CD4-positive, alpha-beta T cell treated with Interleukin-4 for 4 hours (primary cell): ENCODE data around the gene ICAM4.
"Not testable (repeated sequence)": the region's sequence is repeated elsewhere in the genome, so short reads cannot be mapped to it uniquely, and the experiment has no call there.

Experiments used
- DNase-seq: peaks from one replicate; pipeline ENCODE4 v3.0.0-alpha.2; 2020

Gene ICAM4

DNA sequence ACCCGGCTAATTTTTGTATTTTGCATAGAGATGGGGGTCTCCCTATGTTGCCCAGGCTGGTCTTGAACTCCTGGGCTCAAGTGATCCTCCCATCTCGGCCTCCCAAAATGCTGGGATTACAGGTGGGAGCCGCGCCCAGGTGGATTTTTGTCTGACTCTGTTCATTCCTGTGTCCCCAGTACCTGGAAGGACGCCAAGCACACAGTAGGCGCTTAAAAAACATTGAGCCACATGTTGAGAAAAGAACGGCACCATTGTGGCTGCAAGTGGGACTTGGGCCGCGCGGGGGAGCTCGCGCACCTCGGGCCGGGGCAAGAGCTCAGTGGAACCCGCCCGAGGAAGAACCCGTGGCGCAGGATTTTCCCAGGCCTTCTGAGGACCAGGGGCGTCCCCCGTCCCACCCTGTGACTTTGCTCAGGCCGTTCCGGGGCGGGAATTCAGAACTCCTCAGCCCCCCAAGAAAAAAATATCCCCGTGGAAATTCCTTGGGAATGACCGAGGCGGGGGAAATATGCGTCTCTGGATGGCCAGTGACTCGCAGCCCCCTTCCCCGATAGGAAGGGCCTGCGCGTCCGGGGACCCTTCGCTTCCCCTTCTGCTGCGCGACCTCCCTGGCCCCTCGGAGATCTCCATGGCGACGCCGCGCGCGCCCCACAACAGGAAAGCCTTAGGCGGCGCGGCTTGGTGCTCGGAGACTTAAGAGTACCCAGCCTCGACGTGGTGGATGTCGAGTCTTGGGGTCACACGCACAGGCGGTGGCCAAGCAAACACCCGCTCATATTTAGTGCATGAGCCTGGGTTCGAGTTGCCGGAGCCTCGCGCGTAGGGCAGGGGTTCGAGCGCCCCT is 17.2 kb upstream of the ICAM4 start:
- DNase-seq: peak; percentile 83

DNA sequence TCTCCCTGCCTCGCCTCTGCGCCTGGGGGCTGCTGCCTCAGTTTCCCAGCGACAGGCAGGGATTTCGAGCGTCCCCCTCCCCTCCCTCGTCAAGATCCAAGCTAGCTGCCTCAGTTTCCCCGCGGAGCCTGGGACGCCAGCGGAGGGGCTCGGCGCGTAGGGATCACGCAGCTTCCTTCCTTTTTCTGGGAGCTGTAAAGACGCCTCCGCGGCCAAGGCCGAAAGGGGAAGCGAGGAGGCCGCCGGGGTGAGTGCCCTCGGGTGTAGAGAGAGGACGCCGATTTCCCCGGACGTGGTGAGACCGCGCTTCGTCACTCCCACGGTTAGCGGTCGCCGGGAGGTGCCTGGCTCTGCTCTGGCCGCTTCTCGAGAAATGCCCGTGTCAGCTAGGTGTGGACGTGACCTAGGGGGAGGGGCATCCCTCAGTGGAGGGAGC is 16.6 kb upstream of the ICAM4 start:
- peak; percentile 81 for DNase-seq

DNA sequence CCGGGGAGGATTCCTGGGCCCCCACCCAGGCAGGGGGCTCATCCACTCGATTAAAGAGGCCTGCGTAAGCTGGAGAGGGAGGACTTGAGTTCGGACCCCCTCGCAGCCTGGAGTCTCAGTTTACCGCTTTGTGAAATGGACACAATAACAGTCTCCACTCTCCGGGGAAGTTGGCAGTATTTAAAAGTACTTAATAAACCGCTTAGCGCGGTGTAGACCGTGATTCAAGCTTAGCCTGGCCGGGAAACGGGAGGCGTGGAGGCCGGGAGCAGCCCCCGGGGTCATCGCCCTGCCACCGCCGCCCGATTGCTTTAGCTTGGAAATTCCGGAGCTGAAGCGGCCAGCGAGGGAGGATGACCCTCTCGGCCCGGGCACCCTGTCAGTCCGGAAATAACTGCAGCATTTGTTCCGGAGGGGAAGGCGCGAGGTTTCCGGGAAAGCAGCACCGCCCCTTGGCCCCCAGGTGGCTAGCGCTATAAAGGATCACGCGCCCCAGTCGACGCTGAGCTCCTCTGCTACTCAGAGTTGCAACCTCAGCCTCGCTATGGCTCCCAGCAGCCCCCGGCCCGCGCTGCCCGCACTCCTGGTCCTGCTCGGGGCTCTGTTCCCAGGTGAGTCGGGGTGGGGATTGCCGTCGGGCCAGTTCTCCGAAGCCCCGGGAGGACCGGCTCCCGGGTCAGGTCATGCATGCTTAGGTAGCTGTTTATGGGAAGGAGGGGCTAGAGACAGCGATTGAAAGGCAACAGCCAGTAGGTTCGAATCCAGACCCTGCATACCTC is 15.9 kb upstream of the ICAM4 start, which contains the start of gene ICAM1:
ICAM1 (plus strand) TSS at position 505 of the 779 bp plus-strand sequence; CDS start at position 545, 40 bp downstream.
- peak; percentile 71 for DNase-seq

DNA sequence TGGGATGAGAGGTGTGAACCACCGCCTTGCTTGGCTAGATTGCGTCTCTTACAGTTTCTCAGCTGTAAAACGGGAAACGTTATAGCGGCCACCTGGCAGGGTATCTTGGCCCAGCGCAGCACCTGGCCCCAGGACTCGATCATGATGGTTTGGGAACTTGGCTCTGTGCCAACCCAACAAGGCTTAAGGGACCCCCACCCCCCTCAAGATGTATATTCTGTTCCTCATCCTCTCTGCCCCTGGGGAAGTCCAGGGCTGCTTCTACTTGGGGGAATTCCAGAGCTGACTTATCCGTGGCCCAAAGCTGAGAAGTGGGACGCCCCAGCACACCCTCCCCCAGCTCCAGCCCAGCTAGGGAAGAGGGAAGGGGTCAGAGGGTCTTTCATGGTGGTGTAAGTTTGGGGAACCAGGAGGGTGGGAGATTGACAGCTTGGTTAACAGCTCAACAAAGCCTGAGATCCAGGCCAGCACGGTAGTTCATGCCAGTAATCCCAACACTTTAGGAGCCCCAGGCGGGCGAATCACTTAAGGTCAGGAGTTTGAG is 15.1 kb upstream of the ICAM4 start:
- DNase-seq: peak; percentile 68

DNA sequence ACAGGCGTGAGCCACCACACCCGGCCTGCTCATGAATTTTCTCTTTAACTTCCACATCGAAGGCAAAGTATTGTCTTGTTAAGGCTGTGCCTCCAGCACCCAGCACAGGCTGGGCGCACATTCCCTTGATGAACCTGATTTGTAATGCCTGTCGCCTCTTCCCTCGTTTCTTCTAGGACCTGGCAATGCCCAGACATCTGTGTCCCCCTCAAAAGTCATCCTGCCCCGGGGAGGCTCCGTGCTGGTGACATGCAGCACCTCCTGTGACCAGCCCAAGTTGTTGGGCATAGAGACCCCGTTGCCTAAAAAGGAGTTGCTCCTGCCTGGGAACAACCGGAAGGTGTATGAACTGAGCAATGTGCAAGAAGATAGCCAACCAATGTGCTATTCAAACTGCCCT is 12.2 kb upstream of the ICAM4 start:
- no peak for DNase-seq

DNA sequence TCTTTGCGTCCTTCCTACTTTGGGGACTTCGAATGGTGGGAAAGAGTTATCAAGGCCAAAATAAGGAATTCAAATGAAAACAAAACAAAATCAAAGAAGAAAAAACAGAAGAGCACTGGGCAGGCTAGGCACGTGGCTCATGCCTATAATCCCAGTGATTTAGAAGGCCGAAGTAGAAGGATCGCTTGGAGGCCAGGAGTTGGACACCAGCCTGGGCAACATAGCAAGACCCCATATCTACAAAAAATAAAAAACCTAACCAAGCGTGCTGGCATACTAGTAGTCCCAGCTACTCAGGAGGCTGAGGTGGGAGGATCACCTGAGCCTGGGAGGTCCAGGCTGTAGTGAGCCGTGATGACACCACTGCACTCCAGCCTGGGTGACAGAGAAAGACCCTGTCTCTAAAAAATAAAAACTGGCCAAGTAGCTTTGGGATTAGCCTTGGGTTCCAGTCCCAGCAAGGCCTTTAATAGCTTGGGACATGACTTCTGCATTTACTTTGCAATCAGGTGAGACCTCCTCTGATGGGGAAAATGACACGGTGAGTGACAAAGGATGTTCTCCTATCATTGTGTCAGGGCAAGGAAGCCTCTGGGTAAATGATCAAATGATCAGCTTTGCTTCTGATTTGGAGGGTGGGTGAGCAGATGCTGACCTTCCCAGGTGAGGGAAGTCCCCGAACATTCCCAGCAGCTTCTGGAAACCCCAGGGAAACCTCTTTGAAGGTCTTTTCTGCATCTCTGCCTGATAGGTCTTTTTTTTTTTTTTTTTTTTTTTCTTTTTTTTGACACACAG is 8.8 kb upstream of the ICAM4 start:
- no peak for DNase-seq

DNA sequence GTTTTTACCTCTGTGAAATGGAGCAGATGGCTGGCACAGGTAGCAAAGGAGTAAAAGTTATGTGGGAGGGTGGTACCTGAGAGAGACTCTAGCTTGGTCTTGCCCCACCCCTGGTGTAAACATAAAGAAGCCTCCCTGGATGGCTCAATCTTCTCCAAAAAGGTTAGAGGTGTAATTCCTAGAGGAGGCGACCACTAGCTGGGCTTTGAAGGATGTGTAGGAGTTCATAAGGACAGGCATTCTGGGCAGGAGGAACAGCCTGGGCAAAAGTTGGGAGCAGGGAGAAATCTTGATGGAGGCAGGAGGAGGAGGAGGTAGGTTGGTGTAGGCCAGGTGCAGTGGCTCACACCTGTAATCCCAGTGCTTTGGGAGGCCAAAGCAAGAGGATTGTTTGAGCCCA is 7.8 kb upstream of the ICAM4 start:
- no peak for DNase-seq

DNA sequence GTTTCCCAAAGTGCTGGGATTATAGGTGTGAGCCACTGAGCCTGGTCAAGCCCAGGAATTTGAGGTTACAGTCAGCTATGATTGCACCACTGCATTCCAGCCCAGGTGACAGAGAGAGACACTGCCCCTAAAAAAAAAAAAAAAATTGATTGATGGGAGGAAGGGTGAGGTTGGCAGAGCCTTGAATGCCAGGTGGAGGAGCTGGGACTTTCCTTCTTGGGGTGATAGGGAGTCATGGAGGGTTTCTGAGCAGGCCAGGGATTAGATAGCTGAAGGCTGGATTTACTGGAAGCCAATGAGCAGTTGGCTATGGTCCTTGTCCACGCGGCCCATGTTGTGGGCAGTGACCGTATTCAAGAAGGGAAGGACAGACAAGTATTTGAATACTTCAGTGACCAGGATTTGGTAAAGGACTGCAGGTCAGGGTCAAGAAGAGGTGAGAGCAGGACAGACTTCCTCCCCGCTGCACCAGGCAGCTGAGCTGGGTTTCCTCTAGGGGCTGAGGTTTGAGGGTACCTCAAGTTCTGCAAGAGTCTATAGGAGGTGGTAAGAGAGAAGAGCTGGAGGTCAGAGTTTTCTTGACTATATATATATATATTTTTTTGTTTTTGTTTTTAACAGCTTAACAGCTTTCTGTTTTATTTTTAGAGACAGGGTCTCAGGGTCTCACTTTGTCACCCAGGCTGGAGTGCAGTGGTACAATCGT is 6.9 kb upstream of the ICAM4 start:
- DNase-seq: no peak

DNA sequence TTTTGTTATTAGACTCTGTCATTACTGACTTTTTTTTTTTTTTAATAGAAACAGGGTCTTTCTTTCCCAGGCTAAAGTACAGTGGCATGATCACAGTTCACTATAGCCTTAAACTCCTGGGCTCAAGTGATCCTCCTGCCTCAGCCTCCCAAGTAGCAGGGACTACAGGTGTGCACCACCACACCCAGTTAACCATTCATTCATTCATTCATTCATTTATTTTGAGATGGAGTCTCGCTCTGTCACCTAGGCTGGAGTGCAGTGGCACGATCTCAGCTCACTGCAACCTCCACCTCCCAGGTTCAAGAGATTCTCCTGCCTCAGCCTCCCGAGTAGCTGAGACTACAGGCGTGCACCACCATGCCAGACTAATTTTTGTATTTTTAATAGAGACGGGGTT is 4.7 kb upstream of the ICAM4 start:
- not testable (repeated sequence) for DNase-seq

DNA sequence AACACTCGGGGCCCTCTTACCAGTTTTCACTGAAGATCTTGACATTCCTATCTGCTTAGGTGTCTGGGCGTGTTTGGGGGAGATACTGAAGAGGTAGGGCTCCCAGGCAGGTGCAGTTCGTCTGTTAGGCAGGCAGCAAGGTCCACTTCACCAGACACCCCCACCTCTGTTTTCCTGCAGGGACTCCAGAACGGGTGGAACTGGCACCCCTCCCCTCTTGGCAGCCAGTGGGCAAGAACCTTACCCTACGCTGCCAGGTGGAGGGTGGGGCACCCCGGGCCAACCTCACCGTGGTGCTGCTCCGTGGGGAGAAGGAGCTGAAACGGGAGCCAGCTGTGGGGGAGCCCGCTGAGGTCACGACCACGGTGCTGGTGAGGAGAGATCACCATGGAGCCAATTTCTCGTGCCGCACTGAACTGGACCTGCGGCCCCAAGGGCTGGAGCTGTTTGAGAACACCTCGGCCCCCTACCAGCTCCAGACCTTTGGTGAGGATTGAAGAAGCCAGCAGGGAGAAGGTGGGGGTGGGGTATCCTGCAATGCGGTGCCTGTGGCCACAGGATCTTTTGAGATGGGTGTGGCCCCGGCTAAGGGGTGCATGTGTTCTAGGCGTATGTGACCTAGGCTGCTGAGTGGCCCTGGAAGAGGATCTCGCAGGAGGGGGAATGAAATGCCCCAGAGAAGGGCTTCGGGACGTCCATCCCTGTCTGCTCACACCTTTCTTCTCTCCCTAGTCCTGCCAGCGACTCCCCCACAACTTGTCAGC is 3.3 kb upstream of the ICAM4 start:
- no peak for DNase-seq

DNA sequence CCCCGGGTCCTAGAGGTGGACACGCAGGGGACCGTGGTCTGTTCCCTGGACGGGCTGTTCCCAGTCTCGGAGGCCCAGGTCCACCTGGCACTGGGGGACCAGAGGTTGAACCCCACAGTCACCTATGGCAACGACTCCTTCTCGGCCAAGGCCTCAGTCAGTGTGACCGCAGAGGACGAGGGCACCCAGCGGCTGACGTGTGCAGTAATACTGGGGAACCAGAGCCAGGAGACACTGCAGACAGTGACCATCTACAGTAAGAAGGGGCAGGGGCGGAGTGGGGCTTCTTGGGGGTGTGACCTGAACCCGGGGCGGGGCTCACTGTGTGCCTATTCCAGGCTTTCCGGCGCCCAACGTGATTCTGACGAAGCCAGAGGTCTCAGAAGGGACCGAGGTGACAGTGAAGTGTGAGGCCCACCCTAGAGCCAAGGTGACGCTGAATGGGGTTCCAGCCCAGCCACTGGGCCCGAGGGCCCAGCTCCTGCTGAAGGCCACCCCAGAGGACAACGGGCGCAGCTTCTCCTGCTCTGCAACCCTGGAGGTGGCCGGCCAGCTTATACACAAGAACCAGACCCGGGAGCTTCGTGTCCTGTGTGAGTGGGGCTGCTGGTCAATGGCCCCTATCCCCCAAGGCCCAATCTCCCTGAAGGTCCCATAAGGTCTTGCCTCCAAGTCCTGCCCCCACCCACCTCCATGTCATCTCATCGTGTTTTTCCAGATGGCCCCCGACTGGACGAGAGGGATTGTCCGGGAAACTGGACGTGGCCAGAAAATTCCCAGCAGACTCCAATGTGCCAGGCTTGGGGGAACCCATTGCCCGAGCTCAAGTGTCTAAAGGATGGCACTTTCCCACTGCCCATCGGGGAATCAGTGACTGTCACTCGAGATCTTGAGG is 2.4 kb upstream of the ICAM4 start:
- no peak for DNase-seq

DNA sequence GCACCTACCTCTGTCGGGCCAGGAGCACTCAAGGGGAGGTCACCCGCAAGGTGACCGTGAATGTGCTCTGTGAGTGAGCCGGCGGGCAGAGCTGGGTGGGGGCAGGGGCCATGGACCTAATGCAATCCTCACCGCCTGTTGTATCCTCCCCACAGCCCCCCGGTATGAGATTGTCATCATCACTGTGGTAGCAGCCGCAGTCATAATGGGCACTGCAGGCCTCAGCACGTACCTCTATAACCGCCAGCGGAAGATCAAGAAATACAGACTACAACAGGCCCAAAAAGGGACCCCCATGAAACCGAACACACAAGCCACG is 1.8 kb upstream of the ICAM4 start:
- no peak for DNase-seq

DNA sequence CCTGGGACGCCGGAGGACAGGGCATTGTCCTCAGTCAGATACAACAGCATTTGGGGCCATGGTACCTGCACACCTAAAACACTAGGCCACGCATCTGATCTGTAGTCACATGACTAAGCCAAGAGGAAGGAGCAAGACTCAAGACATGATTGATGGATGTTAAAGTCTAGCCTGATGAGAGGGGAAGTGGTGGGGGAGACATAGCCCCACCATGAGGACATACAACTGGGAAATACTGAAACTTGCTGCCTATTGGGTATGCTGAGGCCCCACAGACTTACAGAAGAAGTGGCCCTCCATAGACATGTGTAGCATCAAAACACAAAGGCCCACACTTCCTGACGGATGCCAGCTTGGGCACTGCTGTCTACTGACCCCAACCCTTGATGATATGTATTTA is 1.4 kb upstream of the ICAM4 start:
- no peak for DNase-seq

DNA sequence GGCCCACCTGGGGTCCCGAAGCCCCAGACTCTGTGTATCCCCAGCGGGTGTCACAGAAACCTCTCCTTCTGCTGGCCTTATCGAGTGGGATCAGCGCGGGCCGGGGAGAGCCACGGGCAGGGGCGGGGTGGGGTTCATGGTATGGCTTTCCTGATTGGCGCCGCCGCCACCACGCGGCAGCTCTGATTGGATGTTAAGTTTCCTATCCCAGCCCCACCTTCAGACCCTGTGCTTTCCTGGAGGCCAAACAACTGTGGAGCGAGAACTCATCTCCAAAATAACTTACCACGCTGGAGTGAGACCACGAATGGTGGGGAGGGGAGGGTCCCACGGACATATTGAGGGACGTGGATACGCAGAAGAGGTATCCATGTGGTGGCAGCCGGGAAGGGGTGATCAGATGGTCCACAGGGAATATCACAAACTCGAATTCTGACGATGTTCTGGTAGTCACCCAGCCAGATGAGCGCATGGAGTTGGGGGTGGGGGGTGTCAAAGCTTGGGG is 2.0 kb downstream of the ICAM4 start:
- DNase-seq: no peak

DNA sequence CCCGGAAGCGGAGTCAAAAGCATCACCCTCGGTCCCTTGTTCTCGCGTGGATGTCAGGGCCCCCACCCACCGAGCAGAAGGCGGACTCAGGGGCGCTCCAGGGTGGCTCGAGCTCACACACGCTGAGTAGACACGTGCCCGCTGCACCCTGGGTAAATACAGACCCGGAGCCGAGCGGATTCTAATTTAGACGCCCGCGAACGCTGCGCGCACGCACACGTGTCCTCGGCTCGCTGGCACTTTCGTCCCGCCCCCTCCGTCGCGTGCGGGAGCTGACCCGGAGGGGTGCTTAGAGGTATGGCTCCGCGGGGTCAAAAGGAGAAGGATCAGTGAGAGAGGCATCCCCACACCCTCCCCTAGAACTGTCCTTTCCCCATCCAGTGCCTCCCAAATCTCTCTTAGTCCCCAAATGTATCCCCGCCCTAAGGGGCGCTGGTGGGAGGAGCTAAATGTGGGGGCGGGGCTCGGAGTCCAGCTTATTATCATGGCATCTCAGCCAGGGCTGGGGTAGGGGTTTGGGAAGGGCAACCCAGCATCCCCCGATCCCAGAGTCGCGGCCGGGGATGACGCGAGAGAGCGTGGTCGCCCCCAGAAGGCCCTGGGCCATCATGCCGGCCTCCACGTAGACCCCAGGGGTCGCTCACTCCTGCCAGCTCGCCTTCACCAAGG is 2.5 kb downstream of the ICAM4 start:
- DNase-seq: peak; percentile 43

DNA sequence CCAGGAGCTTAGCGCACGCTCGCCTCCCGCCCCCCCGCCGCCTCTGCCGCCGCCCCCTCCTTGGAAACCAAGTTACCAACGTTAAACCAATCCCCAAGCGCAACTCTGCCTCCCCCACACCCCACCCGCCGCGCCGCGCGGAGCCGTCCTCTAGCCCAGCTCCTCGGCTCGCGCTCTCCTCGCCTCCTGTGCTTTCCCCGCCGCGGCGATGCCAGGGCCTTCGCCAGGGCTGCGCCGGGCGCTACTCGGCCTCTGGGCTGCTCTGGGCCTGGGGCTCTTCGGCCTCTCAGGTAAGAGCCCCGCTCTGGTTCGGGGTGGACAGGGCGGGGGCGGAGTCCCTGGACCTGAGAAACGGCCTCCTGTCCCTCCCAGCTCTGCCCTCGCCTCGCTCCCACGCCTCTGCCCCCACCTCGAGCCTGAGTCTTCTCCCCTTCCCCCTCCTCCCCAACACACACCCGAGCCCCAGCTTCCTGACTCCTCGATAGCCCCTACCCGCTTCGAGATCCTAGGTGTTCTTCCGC is 3.1 kb downstream of the ICAM4 start, which contains the start of gene ICAM5:
ICAM5 (plus strand) TSS at position 117 of the 521 bp plus-strand sequence; CDS start at position 209, 92 bp downstream.
- DNase-seq: no peak

DNA sequence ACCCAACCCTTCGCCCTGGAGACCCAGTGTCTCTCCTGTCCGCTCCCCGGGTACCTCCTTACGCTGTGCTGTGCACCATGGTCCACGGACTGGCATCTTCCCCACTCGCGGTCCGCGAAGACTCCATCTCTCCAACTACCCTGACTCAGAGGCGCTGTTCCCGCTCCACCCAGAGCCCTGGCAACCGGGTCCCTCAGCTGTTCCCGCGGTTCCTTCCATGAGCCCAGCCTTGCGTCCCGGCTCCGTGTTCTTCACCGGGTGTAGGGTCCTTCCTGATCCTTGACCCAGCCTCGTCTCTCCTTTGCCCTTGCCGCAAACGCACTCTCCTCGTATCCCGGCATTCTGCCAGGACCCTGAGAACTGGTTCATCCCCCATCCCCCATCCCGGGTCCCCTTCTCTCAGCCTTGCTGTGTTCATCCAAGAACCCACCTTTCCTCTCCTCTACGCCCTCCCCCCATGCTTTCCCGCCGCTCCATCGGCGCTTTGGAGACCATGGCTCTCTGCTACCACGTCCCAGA is 3.7 kb downstream of the ICAM4 start:
- DNase-seq: no peak

DNA sequence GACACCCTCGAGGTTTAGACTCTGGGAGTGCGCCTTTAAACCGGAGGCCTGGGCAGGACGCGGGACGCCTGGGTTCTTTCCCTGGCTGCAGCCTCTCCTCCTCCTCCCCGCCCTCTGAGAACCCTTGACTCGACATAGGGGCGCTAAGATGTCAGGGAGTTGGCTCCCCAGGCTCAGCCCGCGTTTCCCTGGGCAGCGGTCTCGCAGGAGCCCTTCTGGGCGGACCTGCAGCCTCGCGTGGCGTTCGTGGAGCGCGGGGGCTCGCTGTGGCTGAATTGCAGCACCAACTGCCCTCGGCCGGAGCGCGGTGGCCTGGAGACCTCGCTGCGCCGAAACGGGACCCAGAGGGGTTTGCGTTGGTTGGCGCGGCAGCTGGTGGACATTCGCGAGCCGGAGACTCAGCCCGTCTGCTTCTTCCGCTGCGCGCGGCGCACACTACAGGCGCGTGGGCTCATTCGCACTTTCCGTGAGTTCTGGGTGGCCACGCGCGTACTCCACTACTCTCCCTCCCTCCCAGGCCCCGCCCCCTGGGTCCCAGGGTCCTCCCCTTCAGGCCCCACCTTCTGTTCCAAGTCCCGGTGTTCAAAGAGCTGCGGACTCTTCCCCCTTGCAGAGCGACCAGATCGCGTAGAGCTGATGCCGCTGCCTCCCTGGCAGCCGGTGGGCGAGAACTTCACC is 4.3 kb downstream of the ICAM4 start:
- DNase-seq: peak; percentile 46
